ENCODE measurements around the gene ZDHHC7.
A peak's percentile ranks its signal among the peaks of the same experiment; 100 is the strongest.

ZDHHC7 gene

GRCh38 chr16:85046931-85047866 is 35.9 kb upstream of the ZDHHC7 start (continued):
- peak; percentile 77 for TF ChIP-seq ZNF692 (tag by site-specific recombination; IDR thresholded peaks at IDR 0.05)
- no peak for TF ChIP-seq ZNF211 (tag by site-specific recombination; IDR thresholded peaks at IDR 0.05; ENCODE audit: low read depth)
- TF ChIP-seq PRDM10 (tag by site-specific recombination; IDR thresholded peaks at IDR 0.05) = no peak
- no peak for TF ChIP-seq ZNF660 (tag by site-specific recombination; IDR thresholded peaks at IDR 0.05)
- TF ChIP-seq ZNF148 (tag by site-specific recombination; IDR thresholded peaks at IDR 0.05; ENCODE audit: borderline replicate concordance) = no peak
- TF ChIP-seq ZNF600 (tag by site-specific recombination; IDR thresholded peaks at IDR 0.05) = no peak
- peak; percentile 57 for TF ChIP-seq ZXDB (tag by site-specific recombination; IDR thresholded peaks at IDR 0.05)
- peak; percentile 42; the same call in 1 of the 2 replicates for TF ChIP-seq ZBTB8A (tag by site-specific recombination; IDR thresholded peaks at IDR 0.05)
- TF ChIP-seq PRDM1 (tag by site-specific recombination; IDR thresholded peaks at IDR 0.05) = no peak
- no peak for TF ChIP-seq ZNF707 (tag by site-specific recombination; IDR thresholded peaks at IDR 0.05)

GRCh38 chr16:85046472-85046916 is 35.2 kb upstream of the ZDHHC7 start:
- no peak overlapping the region for H3K27ac ChIP-seq (ENCODE audit: extremely low read depth, low read depth, low read length)
- H3K4me3 ChIP-seq (ENCODE audit: low read depth, low read length) = no peak overlapping the region
- no peaks in the 10 kb centered on the region; the same call in 1 of the 2 replicates for H3K4me1 ChIP-seq (ENCODE audit: control insufficient read depth, insufficient read depth, low read length)
- no peaks in the 10 kb centered on the region for H3K36me3 ChIP-seq (ENCODE audit: control insufficient read depth in 2 of 2, insufficient read depth in 1 of 2, low read length in 2 of 2)
- ChIA-PET CTCF (interaction anchor here (1.4 to 2.4 kb wide), 2 partner anchors 10 to 76 kb away, joined by 5 to 15 read pairs; no protein-coding TSS in a partner anchor), POLR2A (no interaction called here)
- no peaks in the 10 kb centered on the region for H3K9me3 ChIP-seq (ENCODE audit: control insufficient read depth, insufficient read depth, low read depth, low read length)
- no peak for TF ChIP-seq ZNF561 (tag by site-specific recombination; IDR thresholded peaks at IDR 0.05; ENCODE audit: borderline replicate concordance)
- TF ChIP-seq ZNF23 (tag by site-specific recombination; IDR thresholded peaks at IDR 0.05; ENCODE audit: borderline replicate concordance) = no peak
- no peak for TF ChIP-seq KLF17 (tag by site-specific recombination; IDR thresholded peaks at IDR 0.05)
- TF ChIP-seq SP3 (tag by site-specific recombination; IDR thresholded peaks at IDR 0.05) = no peak
- no peak for TF ChIP-seq ATF2 (tag by site-specific recombination; IDR thresholded peaks at IDR 0.05; ENCODE audit: low read depth)
- TF ChIP-seq ZBTB26 (tag by site-specific recombination; optimal IDR thresholded peaks at IDR 0.05) = no peak
- TF ChIP-seq HOXA7 (CRISPR knock-in tag; IDR thresholded peaks at IDR 0.05; ENCODE audit: borderline replicate concordance) = no peak
- no peak for TF ChIP-seq ZBTB48 (tag by site-specific recombination; IDR thresholded peaks at IDR 0.05)
- no peak for TF ChIP-seq BCL6B (tag by site-specific recombination; IDR thresholded peaks at IDR 0.05)
- no peak for TF ChIP-seq ZSCAN30 (tag by site-specific recombination; IDR thresholded peaks at IDR 0.05)
- TF ChIP-seq ZNF621 (tag by site-specific recombination; IDR thresholded peaks at IDR 0.05) = no peak
- no peak for TF ChIP-seq ZNF2 (tag by site-specific recombination; IDR thresholded peaks at IDR 0.05)

Measured in HEK293 (cell line).